ENCODE results near the gene NOTUM.

- TF ChIP-seq CTCF (IDR thresholded peaks at IDR 0.05) (no peak), POLR2A (IDR thresholded peaks at IDR 0.05) (no peak)
Observed at GRCh38 chr17:81918832-81919545, 42.0 kb downstream of the NOTUM start.

All from thyroid gland (tissue), 4 donors.